ENCODE measurements around the gene ASTN2. TPM values are rescaled to one million over a fixed set of nuclear protein-coding genes. Genes with fewer than 3 reads are reported as not detected.

ASTN2 gene
- total RNA-seq, 1 experiment from 2014 or later, result 4.8 TPM

DNA sequence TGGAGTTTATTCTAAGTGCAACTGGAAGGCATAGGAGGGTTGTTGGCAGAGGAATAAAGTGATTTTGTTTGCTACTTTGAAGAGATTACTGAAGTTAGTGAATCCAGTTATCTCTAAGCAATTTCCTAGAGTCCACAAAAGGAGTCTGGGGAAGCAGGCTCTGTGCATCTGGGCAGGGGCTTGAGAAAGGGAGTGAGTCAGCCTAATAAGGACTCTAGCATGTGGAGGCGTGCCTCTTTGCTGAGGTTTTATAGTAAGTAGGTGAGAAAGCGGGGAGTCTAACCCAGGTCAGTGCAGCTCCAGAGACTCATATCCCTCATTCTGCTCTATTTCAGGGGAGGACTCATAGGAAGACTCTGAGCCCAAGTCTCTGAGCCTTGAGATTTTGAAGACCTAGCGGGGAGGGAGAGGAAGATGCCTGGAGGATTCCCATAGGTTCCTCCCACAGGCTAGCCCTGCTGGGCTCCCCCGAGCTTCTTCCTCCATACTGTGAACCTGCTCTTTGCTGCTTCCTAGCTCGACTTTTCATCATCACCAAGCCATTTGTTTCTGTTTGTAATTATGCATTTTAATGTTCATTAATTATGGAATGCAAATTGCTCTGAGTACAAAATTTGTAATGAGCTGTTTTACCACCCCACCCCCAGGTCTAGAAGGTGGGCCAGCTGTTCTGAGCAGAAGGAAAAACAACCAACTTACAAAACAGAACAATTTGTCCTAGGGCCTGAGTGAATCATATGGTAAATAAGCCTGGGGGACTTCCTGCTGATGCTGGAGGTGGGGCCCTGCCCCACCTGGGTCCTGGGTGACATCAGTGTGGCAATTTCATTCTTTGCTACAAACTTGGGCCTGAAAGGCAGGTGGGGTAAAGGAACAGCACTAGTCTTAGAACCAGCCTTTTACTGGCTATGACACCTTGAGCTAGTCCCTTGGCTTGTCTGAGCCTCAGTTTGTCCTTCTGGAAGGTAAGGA is 577.6 kb downstream of the ASTN2 start:
- Histone ChIP-seq H4K20me1 (ENCODE audit: insufficient read depth) (no peaks in the 10 kb centered on the region), H3K4me1 (ENCODE audit: control insufficient read depth in 1 of 2, insufficient read depth in 2 of 2, low read length in 2 of 2) (no peaks in the 10 kb centered on the region), H3K4me3 (replicated peaks in 1 of 2; ENCODE audit: low read depth in 1 of 2, low read length in 2 of 2) (no peak overlapping the region), H3K4me2 (ENCODE audit: low read length) (no peak overlapping the region), H3K9ac (ENCODE audit: low read length) (no peak overlapping the region), H3K27me3 (ENCODE audit: insufficient read depth, low read length) (peaks cover 29% of the 10 kb centered on the region), H3K9me3 (ENCODE audit: control insufficient read depth in 1 of 2, insufficient read depth in 1 of 2, low read depth in 1 of 2, low read length in 2 of 2) (no peaks in the 10 kb centered on the region), H3K27ac (ENCODE audit: low read depth, low read length) (no peak overlapping the region), H3K9me2 (ENCODE audit: insufficient read depth) (no peaks in the 10 kb centered on the region), H3K36me3 (ENCODE audit: control insufficient read depth in 1 of 2, insufficient read depth in 2 of 2, low read length in 2 of 2) (no peaks in the 10 kb centered on the region), H3K79me2 (ENCODE audit: insufficient read depth, low read length) (no peaks in the 10 kb centered on the region), H2AFZ (ENCODE audit: low read depth, low read length, poor library complexity, severe bottlenecking) (no peak overlapping the region)
- ChIA-PET POLR2A (no interaction called here), RAD21 (ENCODE audit: low non-redundant PET in 1 of 2, low total read pairs in 2 of 2, uncharacterized antibody in 2 of 2, unreplicated experiment in 2 of 2) (no interaction called here), CTCF (no interaction called here)
- intact Hi-C loops (cut with micrococcal nuclease), result no loop called here
- no peak for DNase-seq (ENCODE audit: low read depth, low spot score)
- BruUV-seq (replicated peaks), result no TSS peak
- TF ChIP-seq EZH2 (IDR thresholded peaks at IDR 0.05) (no peak), ZFX (IDR thresholded peaks at IDR 0.05) (no peak), CBX3 (IDR thresholded peaks at IDR 0.05; ENCODE audit: low read depth) (no peak), SIN3A (IDR thresholded peaks at IDR 0.05; ENCODE audit: low read depth) (no peak), RAD21 (IDR thresholded peaks at IDR 0.05; ENCODE audit: low read depth) (no peak), EZH2phosphoT487 (IDR thresholded peaks at IDR 0.05; ENCODE audit: borderline replicate concordance) (no peak), ZNF274 (IDR thresholded peaks at IDR 0.05; ENCODE audit: low read depth, low read length) (no peak), CEBPB (IDR thresholded peaks at IDR 0.05; ENCODE audit: low read depth) (no peak), FOSL1 (IDR thresholded peaks at IDR 0.05; ENCODE audit: low read depth) (no peak), EGR1 (IDR thresholded peaks at IDR 0.05; ENCODE audit: low read depth) (no peak), JUND (IDR thresholded peaks at IDR 0.05) (no peak), POLR2A (IDR thresholded peaks at IDR 0.05; ENCODE audit: borderline replicate concordance, extremely low read depth, insufficient read depth, insufficient read length) (no peak), POLR2AphosphoS5 (IDR thresholded peaks at IDR 0.05; ENCODE audit: low read depth, low read length) (no peak), ELF1 (IDR thresholded peaks at IDR 0.05; ENCODE audit: borderline replicate concordance, low read depth) (no peak), SP1 (IDR thresholded peaks at IDR 0.05; ENCODE audit: low read depth) (no peak)
- TF ChIP-seq, protein P1, sequence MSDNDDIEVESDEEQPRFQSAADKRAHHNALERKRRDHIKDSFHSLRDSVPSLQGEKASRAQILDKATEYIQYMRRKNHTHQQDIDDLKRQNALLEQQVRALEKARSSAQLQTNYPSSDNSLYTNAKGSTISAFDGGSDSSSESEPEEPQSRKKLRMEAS (IDR thresholded peaks at IDR 0.05), result no peak
- TF ChIP-seq, protein P2, sequence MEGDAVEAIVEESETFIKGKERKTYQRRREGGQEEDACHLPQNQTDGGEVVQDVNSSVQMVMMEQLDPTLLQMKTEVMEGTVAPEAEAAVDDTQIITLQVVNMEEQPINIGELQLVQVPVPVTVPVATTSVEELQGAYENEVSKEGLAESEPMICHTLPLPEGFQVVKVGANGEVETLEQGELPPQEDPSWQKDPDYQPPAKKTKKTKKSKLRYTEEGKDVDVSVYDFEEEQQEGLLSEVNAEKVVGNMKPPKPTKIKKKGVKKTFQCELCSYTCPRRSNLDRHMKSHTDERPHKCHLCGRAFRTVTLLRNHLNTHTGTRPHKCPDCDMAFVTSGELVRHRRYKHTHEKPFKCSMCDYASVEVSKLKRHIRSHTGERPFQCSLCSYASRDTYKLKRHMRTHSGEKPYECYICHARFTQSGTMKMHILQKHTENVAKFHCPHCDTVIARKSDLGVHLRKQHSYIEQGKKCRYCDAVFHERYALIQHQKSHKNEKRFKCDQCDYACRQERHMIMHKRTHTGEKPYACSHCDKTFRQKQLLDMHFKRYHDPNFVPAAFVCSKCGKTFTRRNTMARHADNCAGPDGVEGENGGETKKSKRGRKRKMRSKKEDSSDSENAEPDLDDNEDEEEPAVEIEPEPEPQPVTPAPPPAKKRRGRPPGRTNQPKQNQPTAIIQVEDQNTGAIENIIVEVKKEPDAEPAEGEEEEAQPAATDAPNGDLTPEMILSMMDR (IDR thresholded peaks at IDR 0.05 in 2 of 3, conservative IDR thresholded peaks at IDR 0.05 in 1 of 3; ENCODE audit: borderline replicate concordance in 1 of 3, insufficient read depth in 1 of 3, low read depth in 2 of 3, low read length in 2 of 3), result no peak
- TF ChIP-seq, protein P3, sequence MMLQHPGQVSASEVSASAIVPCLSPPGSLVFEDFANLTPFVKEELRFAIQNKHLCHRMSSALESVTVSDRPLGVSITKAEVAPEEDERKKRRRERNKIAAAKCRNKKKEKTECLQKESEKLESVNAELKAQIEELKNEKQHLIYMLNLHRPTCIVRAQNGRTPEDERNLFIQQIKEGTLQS (IDR thresholded peaks at IDR 0.05), result no peak
- TF ChIP-seq, protein P4, sequence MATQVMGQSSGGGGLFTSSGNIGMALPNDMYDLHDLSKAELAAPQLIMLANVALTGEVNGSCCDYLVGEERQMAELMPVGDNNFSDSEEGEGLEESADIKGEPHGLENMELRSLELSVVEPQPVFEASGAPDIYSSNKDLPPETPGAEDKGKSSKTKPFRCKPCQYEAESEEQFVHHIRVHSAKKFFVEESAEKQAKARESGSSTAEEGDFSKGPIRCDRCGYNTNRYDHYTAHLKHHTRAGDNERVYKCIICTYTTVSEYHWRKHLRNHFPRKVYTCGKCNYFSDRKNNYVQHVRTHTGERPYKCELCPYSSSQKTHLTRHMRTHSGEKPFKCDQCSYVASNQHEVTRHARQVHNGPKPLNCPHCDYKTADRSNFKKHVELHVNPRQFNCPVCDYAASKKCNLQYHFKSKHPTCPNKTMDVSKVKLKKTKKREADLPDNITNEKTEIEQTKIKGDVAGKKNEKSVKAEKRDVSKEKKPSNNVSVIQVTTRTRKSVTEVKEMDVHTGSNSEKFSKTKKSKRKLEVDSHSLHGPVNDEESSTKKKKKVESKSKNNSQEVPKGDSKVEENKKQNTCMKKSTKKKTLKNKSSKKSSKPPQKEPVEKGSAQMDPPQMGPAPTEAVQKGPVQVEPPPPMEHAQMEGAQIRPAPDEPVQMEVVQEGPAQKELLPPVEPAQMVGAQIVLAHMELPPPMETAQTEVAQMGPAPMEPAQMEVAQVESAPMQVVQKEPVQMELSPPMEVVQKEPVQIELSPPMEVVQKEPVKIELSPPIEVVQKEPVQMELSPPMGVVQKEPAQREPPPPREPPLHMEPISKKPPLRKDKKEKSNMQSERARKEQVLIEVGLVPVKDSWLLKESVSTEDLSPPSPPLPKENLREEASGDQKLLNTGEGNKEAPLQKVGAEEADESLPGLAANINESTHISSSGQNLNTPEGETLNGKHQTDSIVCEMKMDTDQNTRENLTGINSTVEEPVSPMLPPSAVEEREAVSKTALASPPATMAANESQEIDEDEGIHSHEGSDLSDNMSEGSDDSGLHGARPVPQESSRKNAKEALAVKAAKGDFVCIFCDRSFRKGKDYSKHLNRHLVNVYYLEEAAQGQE (IDR thresholded peaks at IDR 0.05; ENCODE audit: low read depth), result no peak
- no peak for ATAC-seq
